Type B pancreatic cell (in vitro differentiated cells): Measurements from ENCODE around the gene SLC25A6. TPM values are rescaled to one million over a fixed set of nuclear protein-coding genes. Genes with fewer than 3 reads are reported as not detected.

ENCODE experiments used
- DNase-seq: peaks from one replicate; pipeline ENCODE4 v3.0.0; 2021; ENCODE audit warnings: mixed read lengths; ENCODE audit not compliant: unreplicated experiment; ENCODE audit errors: extremely low spot score
- H3K27ac Mint-ChIP-seq: 2 replicates; pipeline ENCODE4 v1.8.0; 2021; ENCODE audit warnings: mild to moderate bottlenecking, mixed read lengths
- H3K27me3 Mint-ChIP-seq: 2 replicates; pipeline ENCODE4 v1.8.0; 2021; ENCODE audit warnings: mixed read lengths
- H3K36me3 Mint-ChIP-seq: 2 replicates; pipeline ENCODE4 v1.8.0; 2021; ENCODE audit warnings: mixed read lengths
- H3K4me1 Mint-ChIP-seq: one replicate; pipeline ENCODE4 v1.8.0; 2021; ENCODE audit warnings: mixed read lengths; ENCODE audit not compliant: unreplicated experiment
- H3K4me3 Mint-ChIP-seq: 2 replicates; pipeline ENCODE4 v1.8.0; 2021; ENCODE audit warnings: mild to moderate bottlenecking, mixed read lengths
- H3K9me3 Mint-ChIP-seq: 2 replicates; pipeline ENCODE4 v1.8.0; 2021; ENCODE audit warnings: mixed read lengths
- total RNA-seq: library from RNA; stranded (reverse); gene quantifications from 2 replicates; pipeline ENCODE4 v1.2.1, GENCODE V29; 2021; ENCODE audit warnings: low replicate concordance
- TF ChIP-seq, protein P1 (sequence below): fragments of 200-600 bp; sonication (generic); conservative IDR thresholded peaks from 2 replicates; pipeline ENCODE4 v1.5.0; 2021; ENCODE audit warnings: antibody characterized with exemption, mild to moderate bottlenecking

Gene SLC25A6
- total RNA-seq, 1 donor from 2014 or later = 489 TPM

DNA sequence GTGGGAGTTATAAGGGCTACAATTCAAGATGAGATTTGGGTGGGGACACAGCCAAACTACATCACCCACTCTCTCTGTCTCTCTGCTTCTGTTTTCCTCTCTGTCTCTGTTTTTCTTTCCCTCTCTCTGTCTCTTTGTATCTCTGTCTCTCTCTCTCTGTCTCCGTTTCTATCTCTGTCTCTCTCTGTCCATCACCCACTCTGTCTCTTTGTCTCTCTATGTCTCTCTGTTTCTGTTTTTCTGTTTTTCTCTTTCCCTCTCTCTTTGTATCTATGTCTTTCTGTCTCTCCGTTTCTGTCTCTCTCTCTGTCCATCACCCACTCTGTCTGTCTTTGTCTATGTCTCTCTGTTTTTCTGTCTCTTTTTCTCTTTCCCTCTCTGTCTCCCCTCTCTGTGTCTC, 30.0 kb downstream of the SLC25A6 start:
- Mint-ChIP-seq H3K36me3 (peaks cover 6% of the 10 kb centered on the region), H3K27me3 (no peaks in the 10 kb centered on the region), H3K4me3 (no peak overlapping the region), H3K4me1 (no peaks in the 10 kb centered on the region), H3K27ac (peak overlapping the region; percentile 23), H3K9me3 (no peaks in the 10 kb centered on the region)
- TF ChIP-seq, protein P1, sequence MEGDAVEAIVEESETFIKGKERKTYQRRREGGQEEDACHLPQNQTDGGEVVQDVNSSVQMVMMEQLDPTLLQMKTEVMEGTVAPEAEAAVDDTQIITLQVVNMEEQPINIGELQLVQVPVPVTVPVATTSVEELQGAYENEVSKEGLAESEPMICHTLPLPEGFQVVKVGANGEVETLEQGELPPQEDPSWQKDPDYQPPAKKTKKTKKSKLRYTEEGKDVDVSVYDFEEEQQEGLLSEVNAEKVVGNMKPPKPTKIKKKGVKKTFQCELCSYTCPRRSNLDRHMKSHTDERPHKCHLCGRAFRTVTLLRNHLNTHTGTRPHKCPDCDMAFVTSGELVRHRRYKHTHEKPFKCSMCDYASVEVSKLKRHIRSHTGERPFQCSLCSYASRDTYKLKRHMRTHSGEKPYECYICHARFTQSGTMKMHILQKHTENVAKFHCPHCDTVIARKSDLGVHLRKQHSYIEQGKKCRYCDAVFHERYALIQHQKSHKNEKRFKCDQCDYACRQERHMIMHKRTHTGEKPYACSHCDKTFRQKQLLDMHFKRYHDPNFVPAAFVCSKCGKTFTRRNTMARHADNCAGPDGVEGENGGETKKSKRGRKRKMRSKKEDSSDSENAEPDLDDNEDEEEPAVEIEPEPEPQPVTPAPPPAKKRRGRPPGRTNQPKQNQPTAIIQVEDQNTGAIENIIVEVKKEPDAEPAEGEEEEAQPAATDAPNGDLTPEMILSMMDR = no peak
- no peak for DNase-seq

DNA sequence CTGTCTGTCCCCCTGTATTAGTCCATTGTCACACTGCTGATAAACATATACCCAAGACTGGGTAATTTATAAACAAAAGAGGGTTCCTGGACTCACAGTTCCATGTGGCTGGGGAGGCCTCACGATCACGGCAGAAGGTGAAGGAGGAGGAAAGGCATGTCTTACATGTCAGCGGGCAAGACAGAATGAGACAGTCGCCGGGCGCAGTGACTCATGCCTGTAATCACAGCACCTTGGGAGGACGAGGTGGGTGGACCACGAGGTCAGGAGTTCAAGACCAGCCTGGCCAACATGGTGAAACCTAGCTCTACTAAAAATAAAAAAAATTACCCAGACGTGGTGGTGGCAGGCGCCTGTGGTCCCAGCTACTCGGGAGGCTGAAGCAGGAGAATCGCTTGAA, 30.6 kb downstream of the SLC25A6 start:
- H3K27ac Mint-ChIP-seq = no peak overlapping the region
- no peak for DNase-seq
- TF ChIP-seq, protein P1 = no peak
- H3K36me3 Mint-ChIP-seq = peaks cover 6% of the 10 kb centered on the region
- H3K27me3 Mint-ChIP-seq = no peaks in the 10 kb centered on the region
- H3K4me1 Mint-ChIP-seq = no peaks in the 10 kb centered on the region
- no peaks in the 10 kb centered on the region for H3K9me3 Mint-ChIP-seq
- no peak overlapping the region for H3K4me3 Mint-ChIP-seq

DNA sequence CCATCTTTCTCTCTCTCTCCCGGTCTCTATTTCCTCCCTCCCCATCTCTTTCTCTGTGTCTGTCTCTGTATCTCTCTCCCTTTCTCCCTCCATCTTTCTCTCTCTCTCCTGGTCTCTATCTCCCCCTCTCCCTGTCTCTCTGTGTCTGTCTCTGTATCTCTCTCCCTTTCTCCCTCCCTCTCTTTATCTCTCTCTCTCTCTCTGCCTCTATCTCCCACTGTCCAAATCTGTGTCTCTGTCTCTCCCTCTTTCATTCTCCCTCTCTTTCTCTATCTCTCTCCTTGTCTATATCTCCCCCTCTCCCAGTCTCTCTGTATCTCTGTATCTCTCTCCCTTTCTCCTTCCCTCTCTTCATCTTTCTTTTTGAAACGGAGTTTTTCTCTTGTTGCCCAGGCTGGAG, 31.7 kb downstream of the SLC25A6 start:
- H3K4me3 Mint-ChIP-seq = no peak overlapping the region
- no peak overlapping the region for H3K27ac Mint-ChIP-seq
- H3K36me3 Mint-ChIP-seq = peaks cover 6% of the 10 kb centered on the region
- no peak for DNase-seq
- TF ChIP-seq, protein P1 = no peak
- no peaks in the 10 kb centered on the region for H3K9me3 Mint-ChIP-seq
- H3K4me1 Mint-ChIP-seq = no peaks in the 10 kb centered on the region
- H3K27me3 Mint-ChIP-seq = no peaks in the 10 kb centered on the region

DNA sequence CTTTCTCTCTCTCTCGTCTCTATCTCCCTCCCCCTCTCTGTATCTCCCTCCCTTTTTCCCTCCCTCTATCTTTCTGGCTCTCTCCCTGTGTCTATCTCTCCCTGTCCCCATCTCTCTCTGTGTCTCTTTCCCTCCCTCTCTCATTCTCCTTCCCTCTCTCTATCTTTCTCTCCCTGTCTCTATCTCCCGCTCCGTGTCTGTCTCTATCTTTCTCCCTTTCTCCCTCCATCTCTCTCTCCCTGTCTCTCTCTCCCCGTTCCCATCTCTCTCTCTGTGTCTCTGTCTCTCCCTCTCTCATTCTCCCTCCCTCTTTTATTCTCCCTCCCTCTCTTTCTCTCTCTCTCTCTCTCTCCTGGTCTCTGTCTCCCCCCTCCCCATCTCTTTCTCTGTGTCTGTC, 32.4 kb downstream of the SLC25A6 start:
- Mint-ChIP-seq H3K9me3 (no peaks in the 10 kb centered on the region), H3K36me3 (peaks cover 6% of the 10 kb centered on the region), H3K27ac (no peak overlapping the region), H3K4me3 (no peak overlapping the region), H3K27me3 (no peaks in the 10 kb centered on the region), H3K4me1 (no peaks in the 10 kb centered on the region)
- TF ChIP-seq, protein P1 = no peak
- no peak for DNase-seq

DNA sequence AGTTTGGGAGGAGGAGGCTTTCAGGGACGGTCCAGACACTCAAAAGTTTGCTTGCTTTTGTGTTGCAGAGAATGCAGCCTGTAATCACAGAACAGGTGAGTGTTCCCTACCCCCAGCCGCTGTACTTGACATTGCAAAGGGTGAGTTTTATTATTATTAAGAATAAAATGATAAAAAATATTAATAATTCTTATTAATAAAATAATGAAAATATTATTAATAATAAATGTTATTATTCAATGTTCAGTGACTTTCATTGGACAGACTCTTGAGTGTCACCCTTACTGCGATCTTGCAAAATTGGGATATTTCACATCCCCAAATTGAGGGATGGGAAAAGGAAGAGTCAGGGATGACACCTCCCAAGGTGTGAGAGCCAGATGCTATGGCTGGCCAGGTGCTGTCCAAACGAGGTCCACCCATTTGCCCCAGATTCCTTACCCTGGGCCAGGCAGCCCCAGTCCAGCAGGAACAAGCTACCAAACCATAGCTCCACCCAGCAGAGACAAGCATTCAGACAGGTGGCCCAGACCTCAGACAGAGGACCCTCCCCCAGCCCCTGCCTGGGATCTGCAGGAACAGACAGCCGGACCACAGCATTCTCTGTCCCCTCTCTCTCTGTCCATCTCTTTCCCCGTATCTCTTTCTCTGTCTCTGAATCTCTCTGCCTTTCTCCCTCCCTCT, 33.0 kb downstream of the SLC25A6 start:
- Mint-ChIP-seq H3K4me1 (no peaks in the 10 kb centered on the region), H3K4me3 (no peak overlapping the region), H3K27me3 (no peaks in the 10 kb centered on the region), H3K27ac (no peak overlapping the region), H3K9me3 (no peaks in the 10 kb centered on the region), H3K36me3 (peaks cover 6% of the 10 kb centered on the region)
- DNase-seq = no peak
- TF ChIP-seq, protein P1 = no peak

DNA sequence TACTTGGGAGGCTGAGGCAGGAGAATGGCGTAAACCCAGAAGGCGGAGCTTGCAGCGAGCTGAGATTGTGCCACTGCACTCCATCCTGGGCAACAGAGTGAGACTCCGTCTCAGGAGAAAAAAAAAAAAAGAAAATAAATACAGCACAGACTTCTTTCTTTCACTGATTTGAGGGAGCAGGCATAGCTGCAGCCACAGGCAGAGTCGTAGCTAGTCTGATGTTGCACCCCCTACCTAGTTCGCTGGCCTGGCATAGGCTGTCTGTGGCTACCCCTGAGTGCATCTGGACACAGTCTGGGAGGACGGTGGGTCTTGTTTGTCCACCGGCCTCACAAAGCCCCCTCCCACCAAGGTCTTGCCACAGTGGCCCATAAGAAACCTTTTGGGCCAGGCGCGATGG, 33.9 kb downstream of the SLC25A6 start:
- Mint-ChIP-seq H3K36me3 (peaks cover 6% of the 10 kb centered on the region), H3K27me3 (no peaks in the 10 kb centered on the region), H3K4me3 (no peak overlapping the region), H3K4me1 (no peaks in the 10 kb centered on the region), H3K27ac (no peak overlapping the region), H3K9me3 (no peaks in the 10 kb centered on the region)
- TF ChIP-seq, protein P1 = no peak
- no peak for DNase-seq
